ENCODE data around the gene FAM107B.
"Not testable (repeated sequence)": the region's sequence is repeated elsewhere in the genome, so short reads cannot be mapped to it uniquely, and the experiment has no call there.

FAM107B gene

GRCh38 chr10:14665865-14666857 is 108.5 kb downstream of the FAM107B start:
- DNase-seq (ENCODE audit: low read depth in 2 of 2) = no peak

- no peak for DNase-seq (ENCODE audit: low read depth in 2 of 2)
Measured at GRCh38 chr10:14665304-14665703, 109.4 kb downstream of the FAM107B start.

GRCh38 chr10:14664345-14664744 is 110.4 kb downstream of the FAM107B start:
- DNase-seq (ENCODE audit: low read depth in 2 of 2) = no peak

- DNase-seq (ENCODE audit: low read depth in 2 of 2) = no peak
Measured at GRCh38 chr10:14661818-14662217, 112.9 kb downstream of the FAM107B start.

GRCh38 chr10:14660831-14661230 is 113.9 kb downstream of the FAM107B start:
- no peak for DNase-seq (ENCODE audit: low read depth in 2 of 2)

GRCh38 chr10:14659626-14660196 is 115.0 kb downstream of the FAM107B start:
- DNase-seq (ENCODE audit: low read depth in 2 of 2) = peak; percentile 21 to 33

- DNase-seq (ENCODE audit: low read depth in 2 of 2) = not testable (repeated sequence)
Measured at GRCh38 chr10:14659137-14659536, 115.6 kb downstream of the FAM107B start.

- no peak for DNase-seq (ENCODE audit: low read depth in 2 of 2)
Measured at GRCh38 chr10:14658331-14659127, 116.2 kb downstream of the FAM107B start.

GRCh38 chr10:14656052-14656730 is 118.5 kb downstream of the FAM107B start:
- no peak for DNase-seq (ENCODE audit: low read depth in 2 of 2)

- no peak for DNase-seq (ENCODE audit: low read depth in 2 of 2)
Measured at GRCh38 chr10:14654821-14655382, 119.8 kb downstream of the FAM107B start.

- DNase-seq (ENCODE audit: low read depth in 2 of 2) = no peak
Measured at GRCh38 chr10:14653271-14654161, 121.2 kb downstream of the FAM107B start.

- no peak for DNase-seq (ENCODE audit: low read depth in 2 of 2)
Measured at GRCh38 chr10:14652816-14653215, 121.9 kb downstream of the FAM107B start.

GRCh38 chr10:14652067-14652466 is 122.6 kb downstream of the FAM107B start:
- DNase-seq (ENCODE audit: low read depth in 2 of 2) = no peak

GRCh38 chr10:14649739-14650138 is 125.0 kb downstream of the FAM107B start:
- DNase-seq (ENCODE audit: low read depth in 2 of 2) = no peak

GRCh38 chr10:14648946-14649345 is 125.8 kb downstream of the FAM107B start:
- DNase-seq (ENCODE audit: low read depth in 2 of 2) = no peak

GRCh38 chr10:14648005-14648765 is 126.5 kb downstream of the FAM107B start:
- peak; percentile 35 to 51 for DNase-seq (ENCODE audit: low read depth in 2 of 2)

- no peak for DNase-seq (ENCODE audit: low read depth in 2 of 2)
Measured at GRCh38 chr10:14645239-14645960, 129.3 kb downstream of the FAM107B start.

- DNase-seq (ENCODE audit: low read depth in 2 of 2) = no peak
Measured at GRCh38 chr10:14639637-14640036, 135.1 kb downstream of the FAM107B start.
